Fibroblast of skin of left quadriceps (primary cell): ENCODE data around the gene FNDC11.

Experiments used
- DNase-seq, 2 experiments: peaks; one replicate each; pipeline ENCODE4 v3.0.0-alpha.2; 2013; ENCODE audit warnings: low read depth in 2 of 2

FNDC11 gene

DNA sequence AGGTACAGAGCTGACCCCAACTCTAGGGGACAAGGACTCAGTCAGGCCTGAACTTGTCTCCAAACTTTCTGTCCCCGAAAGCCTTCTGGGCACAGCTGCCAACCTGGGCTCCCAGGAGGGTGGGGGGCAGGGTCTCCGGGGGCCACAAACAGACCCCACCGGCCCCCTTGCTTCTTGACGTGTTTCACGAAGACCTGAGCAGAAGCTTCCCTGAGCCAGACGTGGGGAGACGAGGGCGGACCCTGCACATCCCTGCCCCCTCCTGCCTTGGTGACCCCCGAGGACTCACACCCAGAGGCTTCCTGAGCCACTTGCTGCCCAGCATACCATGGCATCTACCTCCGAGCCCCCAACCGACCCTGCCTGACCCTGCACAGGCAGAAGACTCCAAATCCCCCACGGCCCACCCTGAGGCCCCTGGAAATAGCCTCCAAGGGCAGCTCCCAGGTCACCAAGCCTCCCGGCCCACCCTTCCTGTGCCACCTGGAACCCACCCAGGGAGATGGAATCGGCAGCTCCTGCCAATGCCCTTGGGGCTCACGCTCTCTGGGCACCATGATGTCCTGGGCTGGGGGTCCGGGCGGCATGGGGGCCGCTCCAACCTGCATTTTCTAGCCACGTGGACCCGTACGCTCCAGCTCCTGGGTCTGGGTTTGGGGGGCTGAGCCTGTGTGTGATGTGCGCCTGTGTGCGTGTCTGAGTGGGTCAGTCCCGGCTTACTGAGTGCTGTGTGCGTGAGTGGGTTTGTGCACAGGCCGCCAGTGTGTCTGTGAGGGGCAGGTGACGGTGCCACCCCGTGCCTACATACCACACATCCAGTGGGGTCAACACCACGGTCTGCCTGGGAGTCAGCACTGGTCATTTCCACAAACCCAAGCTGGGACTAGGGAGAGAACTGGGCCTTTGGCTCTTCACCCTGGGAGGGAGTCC, 14.3 kb upstream of the FNDC11 start:
- DNase-seq, result no peak

- no peak for DNase-seq
Observed at GRCh38 chr20:63540417-63541186, 13.4 kb upstream of the FNDC11 start.

DNA sequence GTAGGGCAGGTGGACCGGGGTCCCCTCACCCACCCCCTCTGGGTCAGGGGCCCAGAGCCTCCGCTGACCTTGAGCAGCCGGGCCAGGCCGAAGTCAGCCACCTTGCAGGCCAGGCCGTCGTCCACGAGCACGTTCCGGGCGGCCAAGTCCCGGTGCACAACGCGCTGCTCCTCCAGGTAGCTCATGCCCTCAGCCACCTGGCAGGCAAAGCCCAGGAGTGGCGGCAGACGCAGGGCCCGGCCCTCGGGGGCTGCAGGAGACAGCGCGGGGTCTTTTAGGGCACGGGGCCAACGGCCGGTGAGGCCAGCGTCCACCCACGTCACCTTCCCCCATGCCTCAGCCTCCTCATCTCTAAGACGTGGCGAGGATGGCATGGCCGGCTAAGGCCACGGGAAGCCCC, 12.6 kb upstream of the FNDC11 start:
- DNase-seq, result no peak

DNA sequence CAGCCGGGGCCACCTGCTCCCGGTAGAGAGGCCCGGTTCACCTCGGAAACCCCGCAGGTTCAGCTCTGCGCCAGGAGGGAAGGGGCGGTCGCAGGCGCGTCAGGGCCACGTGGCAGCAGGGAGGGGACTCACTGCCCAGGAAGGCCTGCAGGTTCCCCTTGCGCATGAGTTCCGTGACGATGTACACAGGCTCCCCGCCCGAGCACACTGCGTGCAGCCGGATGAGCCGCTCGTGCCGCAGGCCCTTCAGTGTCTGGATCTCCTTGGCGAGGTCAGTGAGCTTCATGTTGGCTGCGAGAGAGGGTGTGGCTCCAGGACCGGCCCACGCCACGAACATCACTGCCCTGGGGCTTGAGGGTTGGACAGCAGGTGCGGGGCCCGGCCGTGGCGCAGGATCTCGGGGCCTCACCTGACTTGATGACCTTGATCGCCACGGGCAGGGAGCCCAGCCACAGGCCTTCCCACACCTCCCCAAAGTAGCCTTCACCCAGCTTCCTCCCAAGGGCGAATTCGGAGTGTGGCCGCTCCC, 11.9 kb upstream of the FNDC11 start:
- DNase-seq, result no peak

DNA sequence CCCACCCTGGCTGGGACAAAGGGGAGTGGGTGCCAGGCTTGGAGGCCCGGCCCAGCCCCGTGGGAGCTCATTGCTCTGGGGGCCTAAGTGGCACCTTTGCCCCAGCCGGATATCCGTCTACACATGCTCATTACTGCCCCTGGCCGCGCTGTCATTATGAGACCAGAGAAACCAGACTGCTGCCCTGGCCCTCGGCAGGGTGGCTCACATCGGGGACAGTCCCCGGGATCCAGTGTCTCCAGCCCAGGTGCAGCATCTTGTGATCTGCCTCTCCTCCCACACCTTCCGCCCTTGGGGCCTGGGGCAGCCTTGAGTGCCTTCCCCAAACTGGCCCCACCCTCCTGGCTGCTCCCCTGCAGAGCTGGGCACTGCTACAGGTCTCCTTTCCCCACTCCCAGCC, 11.3 kb upstream of the FNDC11 start:
- DNase-seq, result no peak

GRCh38 chr20:63543131-63543530, 10.8 kb upstream of the FNDC11 start:
- DNase-seq, result no peak

DNA sequence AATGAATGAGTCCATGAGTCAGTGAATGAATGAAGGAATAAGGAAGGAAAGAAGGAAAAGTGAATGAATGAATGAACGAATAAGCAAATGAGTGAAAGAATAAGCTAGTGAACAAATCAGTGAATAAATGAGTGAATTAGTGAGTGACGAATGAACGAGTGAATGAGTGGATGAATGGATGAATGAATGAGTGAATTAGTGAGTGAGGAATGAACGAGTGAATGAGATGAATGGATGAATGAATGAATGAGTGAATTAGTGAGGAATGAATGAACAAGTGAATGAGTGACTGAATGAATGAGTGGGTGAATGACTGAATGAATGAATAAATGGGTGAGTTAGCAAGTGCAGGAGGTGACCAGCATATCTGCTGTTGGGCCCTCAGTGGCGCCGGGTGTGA, 10.2 kb upstream of the FNDC11 start:
- DNase-seq, result no peak

DNA sequence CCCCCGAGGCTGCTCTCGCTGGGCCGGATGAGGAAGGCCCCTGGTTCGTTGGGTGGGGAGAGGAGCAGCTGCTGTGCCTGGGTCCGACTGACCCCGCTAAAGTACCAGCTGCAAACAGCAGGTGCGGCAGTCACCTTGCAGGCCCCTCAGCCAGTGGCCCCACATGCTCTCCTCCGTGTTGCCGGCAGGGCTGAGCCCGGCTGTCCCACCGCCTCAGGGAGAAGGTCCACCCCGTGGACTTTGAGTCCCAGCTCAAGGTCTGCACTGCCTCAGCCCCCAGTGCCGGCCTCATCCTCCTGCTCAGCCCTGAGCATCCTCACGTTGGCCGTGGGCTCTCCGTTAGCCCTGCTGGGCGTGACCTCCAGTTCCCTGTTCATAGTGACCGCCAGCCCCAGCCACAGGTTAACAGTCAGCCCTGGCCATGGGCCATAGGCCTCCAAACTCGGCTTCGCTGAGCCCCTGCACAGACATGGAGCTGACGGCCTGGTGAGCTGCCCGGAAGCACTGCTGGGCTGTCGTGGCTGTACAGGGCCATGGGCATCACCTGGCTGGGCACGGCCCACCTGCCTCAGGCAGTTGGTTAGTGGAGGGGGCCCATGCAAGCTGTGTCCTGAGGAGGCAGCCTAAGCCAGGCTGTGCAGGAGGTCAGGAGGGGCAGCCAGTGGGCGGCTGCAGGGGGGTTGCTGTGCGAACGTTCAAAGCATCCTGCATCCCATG, 9.6 kb upstream of the FNDC11 start:
- DNase-seq, result no peak

DNA sequence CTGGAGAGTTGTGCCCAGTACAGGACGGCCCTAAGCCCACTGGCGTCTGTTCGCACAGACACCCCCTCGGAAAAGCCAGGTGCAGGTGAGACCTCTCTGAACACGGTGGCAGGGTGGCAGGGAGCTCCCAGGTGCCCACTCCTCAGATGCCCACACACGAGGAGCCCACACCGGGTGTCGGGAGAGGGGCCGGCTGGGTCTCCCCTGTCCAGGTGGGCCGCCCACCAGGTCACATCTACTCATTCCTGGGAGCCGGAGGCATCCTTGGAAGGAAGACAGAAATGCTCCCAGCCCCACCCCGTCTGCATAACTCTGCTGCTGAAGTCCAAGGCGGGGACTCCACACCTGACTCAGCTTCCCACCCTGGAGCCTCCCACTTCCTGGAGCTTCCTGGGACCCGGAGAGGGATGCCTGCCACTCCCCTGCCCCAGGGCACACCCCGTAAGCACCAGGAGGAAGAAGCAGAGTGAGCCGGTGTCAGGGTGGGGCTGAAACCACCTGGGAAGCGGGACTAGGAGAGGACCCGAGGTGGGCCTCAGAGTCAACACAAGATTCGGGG, 8.9 kb upstream of the FNDC11 start:
- DNase-seq, result no peak

- DNase-seq, result no peak
Observed at GRCh38 chr20:63545814-63546213, 8.1 kb upstream of the FNDC11 start.

- no peak for DNase-seq
Observed at GRCh38 chr20:63546256-63546955, 7.6 kb upstream of the FNDC11 start.

DNA sequence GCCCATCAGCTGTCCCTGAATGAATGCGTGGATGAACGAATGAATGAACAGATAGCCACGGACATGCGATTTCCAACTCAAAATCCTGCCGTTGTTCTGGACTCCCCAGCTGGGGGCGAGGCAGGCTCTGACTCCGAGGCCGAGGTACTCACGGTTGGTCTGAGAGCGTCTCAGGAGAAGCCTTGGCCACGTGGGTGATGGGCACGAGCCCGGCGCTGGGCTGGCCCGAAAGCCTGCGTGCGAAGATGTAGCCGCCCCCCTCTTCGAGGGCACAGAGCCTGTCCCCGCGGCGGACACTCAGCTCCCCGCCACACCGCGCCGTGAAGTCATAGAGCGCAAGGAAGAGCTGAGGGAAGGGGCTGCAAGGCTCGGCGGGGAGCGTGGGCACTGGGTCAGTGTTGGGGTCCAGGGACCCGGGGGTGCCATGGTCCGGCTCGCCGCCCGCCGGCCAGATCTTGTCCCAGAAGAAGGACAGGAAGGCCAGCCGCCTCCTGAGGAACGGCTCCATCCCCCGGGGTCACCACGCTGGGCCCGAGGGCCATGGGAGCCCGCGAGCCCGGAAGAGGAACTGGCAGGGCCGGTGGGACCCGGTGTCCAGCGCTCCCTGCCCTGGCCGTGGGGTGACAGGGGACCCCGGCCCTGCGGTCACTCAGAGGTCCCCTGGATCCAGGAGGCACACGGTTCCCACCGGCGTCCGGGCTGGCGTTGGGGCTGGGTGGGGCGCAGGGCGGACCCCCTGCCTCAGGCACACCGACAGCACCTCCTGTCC, 6.8 kb upstream of the FNDC11 start:
- no peak for DNase-seq

- DNase-seq, result no peak
Observed at GRCh38 chr20:63547725-63548480, 6.1 kb upstream of the FNDC11 start, which contains the start of gene SRMS. Gene SRMS, minus strand, starts transcription at chr20:63547749. Its CDS starts 286 bp downstream, at chr20:63547463.

GRCh38 chr20:63548542-63548941, 5.4 kb upstream of the FNDC11 start:
- no peak for DNase-seq

DNA sequence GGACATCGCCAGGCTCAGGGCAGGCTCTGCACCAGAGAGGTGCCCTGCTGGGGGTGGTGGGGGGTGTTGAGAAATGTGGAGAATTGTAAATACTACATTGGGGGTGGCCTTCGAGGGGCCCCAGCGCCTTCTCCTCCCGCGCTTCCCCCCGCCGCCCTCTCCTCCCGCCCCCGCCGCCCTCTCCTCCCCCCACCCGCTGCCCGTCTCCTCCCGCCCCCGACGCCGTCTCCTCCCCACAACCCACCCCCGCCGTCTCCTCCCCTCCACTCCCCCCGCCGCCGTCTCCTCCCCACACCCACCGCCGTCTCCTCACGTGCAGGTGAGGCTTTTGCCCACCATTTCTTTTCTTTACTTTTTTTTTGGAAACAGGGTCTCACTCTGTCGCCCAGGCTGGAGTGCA, 4.9 kb upstream of the FNDC11 start:
- DNase-seq, result no peak

DNA sequence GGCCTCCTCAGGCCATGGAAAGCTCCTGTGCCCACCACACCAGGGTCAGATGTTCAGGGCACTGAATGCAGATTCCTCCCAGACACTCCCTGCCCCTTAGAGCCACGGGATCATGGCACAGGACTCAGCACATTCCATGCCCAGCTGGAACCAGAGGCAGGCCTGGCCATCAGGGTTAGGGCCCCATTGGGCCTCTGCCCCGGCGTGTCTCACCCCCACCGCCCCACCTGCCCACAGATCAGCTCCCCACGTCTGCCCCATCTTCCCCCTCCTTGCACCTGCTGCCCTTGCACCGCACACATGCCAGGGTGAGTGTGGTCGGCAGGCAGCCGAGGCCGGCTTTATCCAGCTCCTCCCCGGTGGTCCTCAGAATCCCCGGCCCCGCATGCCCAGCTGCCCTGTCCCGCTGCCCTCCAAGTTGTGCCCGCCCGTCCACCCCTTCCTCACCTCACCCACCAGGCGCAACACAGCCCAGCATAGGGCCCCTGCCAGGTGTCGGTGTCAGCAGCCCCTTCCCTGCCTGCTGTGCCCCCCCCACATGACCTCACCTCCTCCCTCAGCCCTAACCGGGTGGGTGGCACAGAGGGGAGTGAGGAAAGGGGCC, 4.2 kb upstream of the FNDC11 start:
- no peak for DNase-seq

GRCh38 chr20:63551068-63551467, 2.9 kb upstream of the FNDC11 start:
- no peak for DNase-seq

- no peak for DNase-seq
Observed at GRCh38 chr20:63552481-63553249, 1.3 kb upstream of the FNDC11 start.
